Adrenal gland (tissue), 12 donors: ENCODE data around the gene MPI. TPM values are rescaled to one million over a fixed set of nuclear protein-coding genes. Genes with fewer than 3 reads are reported as not detected.
A peak's percentile ranks its signal among the peaks of the same experiment; 100 is the strongest.

ENCODE experiments used
- DNase-seq, 7 donors: peaks; one replicate each; pipeline ENCODE4 v3.0.0-alpha.2; 2019 to 2020
- H3K27ac ChIP-seq, 5 donors: fragments of 200-600 bp; sonication (generic) in 4 of 5; 1 replicate in 3 of 5; 2 replicates in 2 of 5; pipeline versions ENCODE4 v1.5.1 to v1.8.0; 2016 to 2020; ENCODE audit warnings: mild to moderate bottlenecking in 1 of 5
- H3K27me3 ChIP-seq: fragments of 200-600 bp; 2 replicates; pipeline ENCODE4 v1.8.0; 2021
- H3K36me3 ChIP-seq, 2 donors: fragments of 200-600 bp; replicated peaks in 1 of 2; 1 replicate in 1 of 2; 2 replicates in 1 of 2; pipeline versions ENCODE4 v1.5.1 to v1.8.0; 2018 to 2022
- H3K4me1 ChIP-seq, 2 donors: fragments of 200-600 bp; replicated peaks in 1 of 2; 1 replicate in 1 of 2; 2 replicates in 1 of 2; pipeline versions ENCODE4 v1.5.1 to v1.8.0; 2018 to 2021
- H3K4me3 ChIP-seq, 4 donors: fragments of 200-600 bp; sonication (generic) in 3 of 4; one replicate each; pipeline ENCODE4 v1.5.1; 2016 to 2018
- H3K9me3 ChIP-seq, 3 donors: fragments of 200-600 bp; sonication (generic) in 1 of 3; replicated peaks in 1 of 3; 1 replicate in 2 of 3; 2 replicates in 1 of 3; pipeline versions ENCODE4 v1.5.1 to v1.8.0; 2016 to 2021
- POLR2A ChIP-seq, 2 donors: fragments of 450-650 bp; IDR thresholded peaks; one replicate each; pipeline ENCODE4 v1.6.1; 2017; ENCODE audit warnings: antibody characterized with exemption in 2 of 2, mild to moderate bottlenecking in 2 of 2, moderate library complexity in 1 of 2
- WGBS, 4 donors: extraction: QIAGEN DNeasy Blood & Tissue Kit in 2 of 4; methylation state at CpG; one replicate each; pipeline versions ENCODE4 v1.1.5 to v1.1.7; 2013 to 2017; 5-methylcytosine and 5-hydroxymethylcytosine counted together
- intact Hi-C, 2 donors: fragments of 100-400 bp; cut with DNase I; formaldehyde crosslinking; loops; one replicate each; pipeline versions ENCODE4 v1.14.1 to v1.15.0; 2022 to 2023
- polyA plus RNA-seq, 3 donors: library from polyadenylated mRNA; stranded (reverse); fragments of 200-250 nt in 2 of 3; fragments of 350-450 nt in 1 of 3; fragmentation: Illumina TruSeq in 1 of 3; extraction: RNeasy Lipid Tissue Mini Kit (QIAGEN cat#74804) in 1 of 3; gene quantifications; one replicate each; pipeline ENCODE4 v1.2.3, GENCODE V29; 2013 to 2014
- total RNA-seq, 9 donors: library from RNA; depleted of rRNA in 4 of 9; stranded (reverse); fragments of >200 nt in 4 of 9; fragments of 120-200 nt in 1 of 9; fragmentation: NEBNext Ultra II Directional in 1 of 9; extraction: Animal tissue kit (Norgen Biotek cat#: 25700) in 1 of 9; gene quantifications; one replicate each; pipeline versions ENCODE4 v1.1.0 to v1.2.4, GENCODE V29; 2013 to 2023
- TF ChIP-seq, protein P1 (sequence below), 6 experiments: fragments of 450-650 bp in 4 of 6; fragments of 200-600 bp in 2 of 6; sonication (generic) in 1 of 6; IDR thresholded peaks; 1 replicate in 5 of 6; 2 replicates in 1 of 6; pipeline versions ENCODE4 v1.5.1 to v1.8.0; 2016 to 2021; ENCODE audit warnings: antibody characterized with exemption in 6 of 6, mild to moderate bottlenecking in 2 of 6, moderate library complexity in 1 of 6
- donor health status: healthy with polysubstance abuse.
- donor health status: Bipolar disorder and iron deficiency.
- donor health status: DM: yes; HTN: yes; CAD: no.
- donor health status: DM: no; HTN: no; CAD: no.
- donor health status: DM: no; HTN: no; CAD: no.
- donor health status: DM: yes; HTN: yes; CAD: no.

MPI gene
- total and polyA plus RNA-seq, 12 donors: 26.2 to 218 (median 105) TPM

- intact Hi-C loops: loop anchor here in 1 of 2 donors (10.0 kb wide), 1 partner anchor 52 kb away; the partner anchor contains the start of gene MPI
- Histone ChIP-seq H3K9me3 (no peaks in the 10 kb centered on the region), H3K4me3 (peak within 1 kb of the TSS; percentile 29 to 80 (median 46)), H3K36me3 (peaks cover 0 to 28% of the 10 kb centered on the region in 2 donors), H3K27ac (peak within 1 kb of the TSS; percentile 81 to 96 (median 87)), H3K27me3 (no peaks in the 10 kb centered on the region), H3K4me1 (peaks cover 21 to 32% of the 10 kb centered on the region in 2 donors)
- peak; percentile 92 to 96 (median 93) for DNase-seq
- TF ChIP-seq, protein P1, sequence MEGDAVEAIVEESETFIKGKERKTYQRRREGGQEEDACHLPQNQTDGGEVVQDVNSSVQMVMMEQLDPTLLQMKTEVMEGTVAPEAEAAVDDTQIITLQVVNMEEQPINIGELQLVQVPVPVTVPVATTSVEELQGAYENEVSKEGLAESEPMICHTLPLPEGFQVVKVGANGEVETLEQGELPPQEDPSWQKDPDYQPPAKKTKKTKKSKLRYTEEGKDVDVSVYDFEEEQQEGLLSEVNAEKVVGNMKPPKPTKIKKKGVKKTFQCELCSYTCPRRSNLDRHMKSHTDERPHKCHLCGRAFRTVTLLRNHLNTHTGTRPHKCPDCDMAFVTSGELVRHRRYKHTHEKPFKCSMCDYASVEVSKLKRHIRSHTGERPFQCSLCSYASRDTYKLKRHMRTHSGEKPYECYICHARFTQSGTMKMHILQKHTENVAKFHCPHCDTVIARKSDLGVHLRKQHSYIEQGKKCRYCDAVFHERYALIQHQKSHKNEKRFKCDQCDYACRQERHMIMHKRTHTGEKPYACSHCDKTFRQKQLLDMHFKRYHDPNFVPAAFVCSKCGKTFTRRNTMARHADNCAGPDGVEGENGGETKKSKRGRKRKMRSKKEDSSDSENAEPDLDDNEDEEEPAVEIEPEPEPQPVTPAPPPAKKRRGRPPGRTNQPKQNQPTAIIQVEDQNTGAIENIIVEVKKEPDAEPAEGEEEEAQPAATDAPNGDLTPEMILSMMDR (IDR thresholded peaks at IDR 0.05): peak; percentile 15 to 94 (median 69)
- peak; percentile 45 to 57 for TF ChIP-seq POLR2A (IDR thresholded peaks at IDR 0.05)
- 0 to 1% (median 0%) methylated on average over 2 to 84 of the region's 84 CpGs for WGBS, 4 donors
Observed at GRCh38 chr15:74842581-74843444, 47.0 kb upstream of the MPI start, which contains the start of gene ULK3. TSS of gene ULK3 (minus strand) at chr15:74843156. CDS start at chr15:74843105, 51 bp downstream.

DNA sequence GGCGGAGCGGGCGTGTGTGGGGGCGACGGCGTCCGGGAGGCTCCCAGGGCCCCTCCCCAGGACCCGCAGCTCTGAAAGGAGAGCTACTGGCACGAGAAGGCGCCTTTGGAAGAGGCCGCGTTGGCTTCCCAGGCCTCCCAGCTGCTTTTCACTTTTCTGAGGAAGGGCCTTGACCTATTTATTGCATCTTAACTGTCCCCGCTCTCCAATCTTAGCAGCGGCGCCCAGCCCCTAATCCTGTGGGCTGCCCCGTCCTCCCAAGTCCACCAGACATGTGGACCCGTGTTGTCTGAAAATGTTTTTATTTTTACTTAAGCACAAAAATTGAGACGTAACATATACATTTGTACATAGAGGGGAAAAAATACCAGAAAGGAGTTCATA, 46.4 kb upstream of the MPI start:
- Histone ChIP-seq H3K9me3 (no peaks in the 10 kb centered on the region), H3K4me1 (peaks cover 25 to 33% of the 10 kb centered on the region in 2 donors), H3K27ac (peak overlapping the region; percentile 81 to 96 (median 87)), H3K4me3 (peak overlapping the region in 1 of 4 donors; percentile 80), H3K27me3 (no peaks in the 10 kb centered on the region), H3K36me3 (peaks cover 0 to 29% of the 10 kb centered on the region in 2 donors)
- WGBS, 4 donors: 8 to 27% (median 10%) methylated on average over 6 to 18 of the region's 18 CpGs
- DNase-seq: no peak
- intact Hi-C loops: loop anchor here in 1 of 2 donors (10.0 kb wide), 1 partner anchor 51 kb away; the partner anchor contains the start of gene MPI
- TF ChIP-seq, protein P1 (IDR thresholded peaks at IDR 0.05): no peak
- no peak for TF ChIP-seq POLR2A (IDR thresholded peaks at IDR 0.05)

GRCh38 chr15:74843891-74844299, 45.9 kb upstream of the MPI start:
- 57 to 58% (median 58%) methylated on average over 6 to 12 of the region's 12 CpGs for WGBS, 4 donors
- TF ChIP-seq POLR2A (IDR thresholded peaks at IDR 0.05): no peak
- TF ChIP-seq, protein P1 (IDR thresholded peaks at IDR 0.05): no peak

More at GRCh38 chr15:74843891-74844299, 45.9 kb upstream of the MPI start:
- DNase-seq: peak in 2 of 7 donors; percentile 29 to 38
- H3K4me1 ChIP-seq: peaks cover 25 to 33% of the 10 kb centered on the region in 2 donors
- peaks cover 0 to 33% of the 10 kb centered on the region in 2 donors for H3K36me3 ChIP-seq
- H3K27me3 ChIP-seq: no peaks in the 10 kb centered on the region
- H3K27ac ChIP-seq: peak overlapping the region; percentile 81 to 96 (median 87)
- H3K4me3 ChIP-seq: peak overlapping the region in 1 of 4 donors; percentile 80
- intact Hi-C loops: loop anchor here in 1 of 2 donors (10.0 kb wide), 1 partner anchor 51 kb away; the partner anchor contains the start of gene MPI
- no peaks in the 10 kb centered on the region for H3K9me3 ChIP-seq
